Measurements from ENCODE around the gene DET1.

- no peak for TF ChIP-seq EZH2 (IDR thresholded peaks at IDR 0.05; ENCODE audit: borderline replicate concordance, insufficient read depth, low read depth, low read length, poor library complexity, severe bottlenecking)
- TF ChIP-seq, protein P1, sequence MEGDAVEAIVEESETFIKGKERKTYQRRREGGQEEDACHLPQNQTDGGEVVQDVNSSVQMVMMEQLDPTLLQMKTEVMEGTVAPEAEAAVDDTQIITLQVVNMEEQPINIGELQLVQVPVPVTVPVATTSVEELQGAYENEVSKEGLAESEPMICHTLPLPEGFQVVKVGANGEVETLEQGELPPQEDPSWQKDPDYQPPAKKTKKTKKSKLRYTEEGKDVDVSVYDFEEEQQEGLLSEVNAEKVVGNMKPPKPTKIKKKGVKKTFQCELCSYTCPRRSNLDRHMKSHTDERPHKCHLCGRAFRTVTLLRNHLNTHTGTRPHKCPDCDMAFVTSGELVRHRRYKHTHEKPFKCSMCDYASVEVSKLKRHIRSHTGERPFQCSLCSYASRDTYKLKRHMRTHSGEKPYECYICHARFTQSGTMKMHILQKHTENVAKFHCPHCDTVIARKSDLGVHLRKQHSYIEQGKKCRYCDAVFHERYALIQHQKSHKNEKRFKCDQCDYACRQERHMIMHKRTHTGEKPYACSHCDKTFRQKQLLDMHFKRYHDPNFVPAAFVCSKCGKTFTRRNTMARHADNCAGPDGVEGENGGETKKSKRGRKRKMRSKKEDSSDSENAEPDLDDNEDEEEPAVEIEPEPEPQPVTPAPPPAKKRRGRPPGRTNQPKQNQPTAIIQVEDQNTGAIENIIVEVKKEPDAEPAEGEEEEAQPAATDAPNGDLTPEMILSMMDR (IDR thresholded peaks at IDR 0.05), result no peak
Measured at GRCh38 chr15:88511161-88511560, 35.3 kb downstream of the DET1 start.
